G401.6 (cell line): ENCODE results near the gene PNCK.
"Not testable (repeated sequence)": the region's sequence is repeated elsewhere in the genome, so short reads cannot be mapped to it uniquely, and the experiment has no call there.

Experiments
- FAIRE-seq: peaks from 2 replicates; lab custom pipeline; 2012; peaks lifted over from hg19 to GRCh38; lab: Jason Lieb, UNC

Gene PNCK

GRCh38 chrX:153673428-153674218, at the start of gene PNCK:
PNCK (minus strand) TSS chrX:153673813; CDS start chrX:153673076, 737 bp downstream.
- FAIRE-seq = no peak

GRCh38 chrX:153722704-153723350, 49.2 kb upstream of the PNCK start:
- FAIRE-seq = no peak

- no peak for FAIRE-seq
Observed at GRCh38 chrX:153719701-153720100, 46.1 kb upstream of the PNCK start.

GRCh38 chrX:153719238-153719637, 45.6 kb upstream of the PNCK start:
- FAIRE-seq = no peak

GRCh38 chrX:153717445-153717844, 43.8 kb upstream of the PNCK start:
- no peak for FAIRE-seq

- no peak for FAIRE-seq
Observed at GRCh38 chrX:153714256-153714655, 40.6 kb upstream of the PNCK start.

- no peak for FAIRE-seq
Observed at GRCh38 chrX:153709726-153710674, 36.4 kb upstream of the PNCK start.

GRCh38 chrX:153708415-153708814, 34.8 kb upstream of the PNCK start:
- FAIRE-seq = peak; percentile 6

GRCh38 chrX:153707406-153707805, 33.8 kb upstream of the PNCK start:
- FAIRE-seq = no peak

- FAIRE-seq = no peak
Observed at GRCh38 chrX:153706799-153707198, 33.2 kb upstream of the PNCK start.

- not testable (repeated sequence) for FAIRE-seq
Observed at GRCh38 chrX:153705403-153706060, 31.9 kb upstream of the PNCK start.

- not testable (repeated sequence) for FAIRE-seq
Observed at GRCh38 chrX:153704631-153705402, 31.2 kb upstream of the PNCK start.

- FAIRE-seq = no peak
Observed at GRCh38 chrX:153704021-153704526, 30.5 kb upstream of the PNCK start.

GRCh38 chrX:153703036-153703370, 29.4 kb upstream of the PNCK start:
- no peak for FAIRE-seq

GRCh38 chrX:153702336-153703035, 28.9 kb upstream of the PNCK start:
- FAIRE-seq = no peak

GRCh38 chrX:153701706-153702105, 28.1 kb upstream of the PNCK start:
- no peak for FAIRE-seq

- FAIRE-seq = no peak
Observed at GRCh38 chrX:153700967-153701366, 27.4 kb upstream of the PNCK start.

- FAIRE-seq = no peak
Observed at GRCh38 chrX:153700376-153700945, 26.8 kb upstream of the PNCK start.

GRCh38 chrX:153699784-153700371, 26.3 kb upstream of the PNCK start:
- not testable (repeated sequence) for FAIRE-seq
